Measurements from ENCODE around the gene CPA1.

Gene CPA1

DNA sequence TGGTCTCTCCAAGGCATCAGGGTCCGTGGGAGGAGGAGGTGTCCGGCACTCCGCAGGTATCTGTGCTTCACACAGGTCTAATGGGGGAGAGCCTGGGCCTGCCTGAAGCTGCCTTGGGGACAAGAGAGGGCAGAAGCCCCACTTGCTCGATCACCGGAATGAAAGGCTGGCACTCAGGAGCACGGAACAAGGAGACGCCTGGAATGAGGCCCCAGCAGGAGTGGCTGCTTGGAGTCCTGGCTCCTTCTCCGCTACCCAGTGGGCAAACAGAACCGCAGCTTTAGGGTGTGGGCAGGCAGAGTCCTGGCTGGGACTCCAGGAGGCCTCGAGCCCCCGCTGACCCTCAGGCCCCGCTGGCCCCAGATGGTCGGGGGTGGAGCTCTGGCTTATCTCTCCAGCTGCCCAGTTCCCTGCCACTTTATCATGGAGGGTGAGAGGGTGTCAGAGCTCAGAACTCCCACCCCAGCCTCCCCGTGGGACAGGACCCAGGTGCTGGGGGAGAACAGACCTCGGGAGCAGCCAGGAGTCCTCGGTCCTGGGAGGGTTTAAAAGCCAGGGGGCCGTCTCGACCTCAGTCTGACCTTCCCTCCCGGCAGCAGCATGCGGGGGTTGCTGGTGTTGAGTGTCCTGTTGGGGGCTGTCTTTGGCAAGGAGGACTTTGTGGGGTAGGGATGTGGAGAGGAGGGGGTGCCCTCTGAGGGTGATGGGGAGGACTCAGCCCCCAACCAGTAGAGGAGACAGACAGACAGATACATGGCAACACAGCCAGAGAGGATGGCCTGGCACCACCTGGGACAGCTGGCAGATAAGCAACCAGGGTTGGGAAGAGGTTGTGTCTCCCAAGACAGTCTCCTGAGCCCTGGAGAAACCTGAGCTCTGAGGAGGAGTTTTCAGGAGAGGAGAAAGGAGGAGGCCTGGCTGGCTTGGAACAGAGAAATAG lies at the start of gene CPA1:
Gene CPA1, plus strand, starts transcription at position 574 of the 940 bp plus-strand sequence. Its CDS starts 27 bp downstream, at position 601.
- no peak for DNase-seq

DNA sequence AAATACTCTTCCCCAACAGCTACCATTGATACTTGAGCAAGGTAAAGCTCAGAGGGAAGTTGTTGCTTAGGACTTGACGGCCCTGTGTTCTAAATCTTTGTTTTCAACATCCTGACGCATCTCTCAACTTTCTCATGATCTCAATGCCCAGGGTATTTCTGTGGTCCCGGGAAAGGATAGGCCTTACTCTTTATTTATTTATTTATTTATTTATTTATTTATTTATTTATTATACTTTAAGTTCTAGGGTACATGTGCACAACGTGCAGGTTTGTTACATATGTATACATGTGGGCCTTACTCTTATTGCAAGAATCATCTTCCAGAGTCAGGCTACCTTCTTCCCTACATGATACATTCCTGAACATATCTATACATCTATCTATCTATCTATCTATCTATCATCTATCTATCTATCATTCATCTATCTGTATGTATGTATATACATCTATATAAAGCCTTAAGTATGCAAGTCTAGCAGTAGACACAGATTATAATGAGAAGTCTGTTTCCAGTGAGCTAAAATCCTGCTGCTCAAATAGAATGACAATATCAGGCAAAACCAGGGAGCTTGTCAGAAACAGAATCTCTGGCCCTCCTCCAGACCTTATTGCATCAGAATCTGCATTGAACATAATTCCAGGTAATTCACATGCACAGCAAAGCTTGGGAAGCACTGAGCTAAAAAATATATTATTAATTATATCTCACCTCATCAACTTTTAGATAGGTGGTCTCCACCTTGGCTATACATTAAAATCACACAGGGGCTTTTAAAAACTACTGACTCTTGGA lies 47.8 kb upstream of the CPA1 start:
- DNase-seq, result no peak

GRCh38 chr7:130333832-130334231 lies 46.5 kb upstream of the CPA1 start:
- no peak for DNase-seq

DNA sequence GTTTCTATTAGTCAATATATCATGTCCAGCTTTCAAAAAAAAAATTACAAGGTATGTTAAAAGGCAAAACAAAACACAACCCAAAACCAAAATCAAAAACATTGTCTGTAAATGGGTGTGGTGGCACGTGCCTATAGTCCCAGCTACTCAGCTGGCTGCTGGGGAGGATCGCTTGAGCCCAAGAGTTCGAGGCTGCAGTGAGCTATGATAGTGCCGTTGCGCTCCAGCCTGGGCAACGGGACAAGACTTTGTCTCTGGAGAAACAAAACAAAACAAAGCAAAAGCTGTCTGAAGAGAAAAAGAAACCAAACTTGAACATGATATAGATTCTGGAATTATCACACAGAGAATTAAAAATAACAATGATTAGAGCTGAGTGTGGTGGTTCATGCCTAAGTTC lies 46.0 kb upstream of the CPA1 start:
- no peak for DNase-seq

- DNase-seq, result no peak
Measured at GRCh38 chr7:130337410-130337971, 42.8 kb upstream of the CPA1 start.

- no peak for DNase-seq
Measured at GRCh38 chr7:130338233-130338632, 42.1 kb upstream of the CPA1 start.

- DNase-seq, result no peak
Measured at GRCh38 chr7:130341882-130342281, 38.4 kb upstream of the CPA1 start.

- no peak for DNase-seq
Measured at GRCh38 chr7:130342701-130343380, 37.5 kb upstream of the CPA1 start.

DNA sequence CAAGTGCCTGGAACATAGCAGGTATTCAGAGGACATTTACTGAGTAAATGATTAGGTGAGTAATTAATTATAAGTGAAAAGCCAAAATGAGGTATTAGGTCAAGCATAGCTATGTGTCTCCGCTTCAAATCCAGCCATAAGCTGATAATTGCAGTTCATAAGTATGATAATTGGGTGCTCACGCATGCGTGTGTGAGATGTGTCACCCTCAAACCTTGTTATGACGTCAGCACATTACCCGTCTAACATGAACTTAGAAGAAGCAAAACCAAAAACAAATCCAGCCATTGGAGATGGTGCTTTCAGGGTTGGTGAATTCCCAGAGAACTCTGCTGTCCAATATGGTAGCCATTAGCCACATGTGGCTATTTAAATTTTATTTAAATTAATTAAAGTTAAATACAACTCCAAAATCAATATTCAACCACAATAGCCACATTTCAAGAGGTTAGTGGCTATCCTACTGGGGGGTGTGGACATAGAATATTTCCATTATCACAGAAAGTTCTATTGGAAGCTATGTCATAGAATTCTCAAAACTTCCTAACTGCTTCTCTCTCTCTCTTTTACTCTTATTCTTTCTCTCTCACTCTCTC lies 35.9 kb upstream of the CPA1 start, which contains the start of gene CPA5:
Gene CPA5, plus strand, starts transcription at position 546 of the 596 bp plus-strand sequence. CDS start 1,670 bp downstream, outside the sequence.
- no peak for DNase-seq

- no peak for DNase-seq
Measured at GRCh38 chr7:130345136-130345535, 35.2 kb upstream of the CPA1 start.

GRCh38 chr7:130345725-130346124 lies 34.6 kb upstream of the CPA1 start:
- no peak for DNase-seq

GRCh38 chr7:130346177-130346905 lies 34.0 kb upstream of the CPA1 start:
- no peak for DNase-seq

DNA sequence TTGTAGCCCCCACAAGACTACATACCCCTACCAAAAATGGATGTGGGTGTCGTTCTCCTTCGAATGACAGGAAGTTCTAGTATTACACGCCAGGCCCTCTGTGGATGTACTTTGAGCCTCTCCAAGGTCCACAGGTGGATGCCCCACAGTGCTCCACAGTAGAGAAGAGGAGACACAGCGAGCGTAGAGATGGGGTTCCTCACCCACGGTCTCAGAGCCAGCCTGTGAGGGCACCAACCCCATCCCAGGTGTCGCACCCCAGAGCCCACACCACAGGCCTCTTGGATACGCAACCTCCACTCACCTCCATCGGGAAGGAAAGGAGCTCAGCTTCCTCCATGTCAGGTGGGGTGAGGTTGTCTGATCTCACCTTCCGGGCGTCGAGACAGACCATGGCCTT lies 33.4 kb upstream of the CPA1 start:
- DNase-seq, result no peak

DNA sequence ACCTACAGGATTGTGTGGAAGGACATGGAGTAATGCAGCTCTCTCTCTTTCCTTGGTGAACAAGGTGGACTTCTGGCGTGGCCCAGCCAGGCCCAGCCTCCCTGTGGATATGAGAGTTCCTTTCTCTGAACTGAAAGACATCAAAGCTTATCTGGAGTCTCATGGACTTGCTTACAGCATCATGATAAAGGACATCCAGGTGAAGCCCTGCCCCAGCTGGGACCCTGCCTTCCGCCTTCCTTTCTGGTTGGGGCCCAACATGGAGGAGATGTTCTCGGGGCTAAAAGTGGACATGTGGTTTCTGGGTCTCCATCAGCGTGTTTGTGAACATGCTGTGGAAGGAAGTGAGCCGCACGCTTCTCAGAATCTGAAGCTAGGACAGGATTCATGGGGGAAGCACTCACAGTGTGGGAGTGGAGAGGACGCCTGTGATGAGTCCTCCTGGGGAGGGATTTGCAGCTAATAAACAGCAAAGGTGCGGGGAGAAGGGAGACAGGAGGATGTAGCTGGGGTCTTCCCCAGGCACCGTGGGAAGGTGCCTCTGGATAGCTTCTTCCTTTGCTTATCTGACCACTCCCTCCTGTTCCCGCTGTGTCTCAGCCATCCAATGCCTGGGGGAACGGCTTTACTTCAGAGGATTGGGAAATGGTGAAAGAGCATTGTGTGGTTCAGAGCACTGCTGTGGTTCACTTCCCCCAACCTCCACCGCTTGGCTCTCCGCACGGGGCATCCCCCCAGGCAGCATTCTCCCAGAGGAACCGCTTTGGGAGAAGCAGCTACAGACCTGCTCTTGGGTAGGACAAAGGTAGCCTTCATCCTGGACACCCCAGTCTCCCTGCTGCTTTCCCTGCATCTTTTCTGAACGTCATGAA lies 30.1 kb upstream of the CPA1 start:
- DNase-seq, result no peak

DNA sequence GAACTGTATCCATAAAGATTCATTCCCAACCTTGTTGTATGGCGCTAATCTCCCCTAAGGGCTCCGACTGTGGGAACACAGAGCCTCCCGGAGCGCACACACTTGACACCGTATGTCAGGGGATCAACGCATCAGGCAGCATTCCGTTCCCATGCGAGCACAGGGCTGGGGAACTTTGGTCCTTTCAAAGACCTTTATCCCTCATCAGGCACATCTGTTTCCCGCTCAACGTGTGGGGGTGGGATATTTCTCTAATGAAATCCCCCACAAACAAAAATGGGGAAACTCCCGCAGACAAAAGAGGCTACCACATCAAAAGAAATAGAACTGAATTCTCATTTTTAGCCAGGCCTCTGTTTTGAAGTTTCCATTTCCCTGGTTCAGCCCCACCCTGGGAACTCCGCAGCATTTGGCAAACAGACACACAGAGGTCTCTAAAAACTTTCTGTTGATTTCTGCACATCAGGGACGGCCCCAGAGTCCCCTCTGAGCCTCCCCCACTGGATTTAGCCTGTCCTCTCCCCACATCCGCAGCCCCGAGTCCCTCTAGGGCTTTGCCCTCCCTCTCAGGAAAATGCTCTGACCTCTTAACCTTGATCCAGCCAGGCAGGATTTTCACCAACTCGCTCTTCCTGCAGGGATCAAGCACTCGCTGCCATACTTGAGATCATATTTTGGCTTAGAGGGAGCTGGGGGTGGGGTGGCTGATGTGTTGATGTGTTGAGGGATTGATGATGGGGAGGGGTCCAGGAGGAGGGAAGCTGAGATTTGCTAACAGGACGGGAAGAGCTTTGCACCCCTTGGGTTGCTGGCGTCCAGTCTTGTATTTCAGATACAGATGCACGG lies 29.1 kb upstream of the CPA1 start:
- no peak for DNase-seq

DNA sequence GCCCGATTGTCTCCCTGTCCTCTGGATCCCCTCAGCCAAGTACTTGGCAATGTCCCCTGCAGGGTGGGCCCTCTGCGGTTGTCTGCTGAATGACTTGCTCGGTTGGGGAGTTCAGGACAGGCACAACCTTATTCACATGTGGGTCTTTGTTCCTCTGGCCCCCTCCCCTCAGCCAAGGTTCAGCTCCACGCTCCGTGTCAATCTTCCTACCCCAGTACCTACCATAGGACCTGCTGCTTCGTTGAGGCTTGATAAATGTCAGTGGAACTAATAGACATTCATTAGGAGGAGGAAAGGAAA lies 28.6 kb upstream of the CPA1 start:
- DNase-seq, result no peak

- no peak for DNase-seq
Measured at GRCh38 chr7:130352194-130353074, 27.9 kb upstream of the CPA1 start.

- DNase-seq, result no peak
Measured at GRCh38 chr7:130353196-130353595, 27.1 kb upstream of the CPA1 start.
